Activated B cell treated with CpG ODN at 0.5 μM for 24 hours (primary cell): ENCODE measurements around the gene SYT3. TPM values are rescaled to one million over a fixed set of nuclear protein-coding genes. Genes with fewer than 3 reads are reported as not detected.
"Not testable (repeated sequence)": the region's sequence is repeated elsewhere in the genome, so short reads cannot be mapped to it uniquely, and the experiment has no call there.

Experiments used
- ATAC-seq: fragments of 200-7000 bp; cut with Tn5 transposase; one replicate; pipeline ENCODE4 v1.10.0; 2021; ENCODE audit warnings: low read depth, mild to moderate bottlenecking, moderate library complexity
- CTCF ChIA-PET: fragments of 350-600 bp; sonication (Branson Sonifier 250); formaldehyde crosslinking; loops from one replicate; lab custom pipeline; 2021; ENCODE audit warnings: antibody characterized with exemption; lab: Charles Lee
- POLR2A ChIA-PET: fragments of 350-600 bp; sonication (Branson Sonifier 250); formaldehyde crosslinking; loops from one replicate; lab custom pipeline; 2021; ENCODE audit warnings: antibody characterized with exemption; lab: Charles Lee
- DNase-seq: peaks from one replicate; pipeline ENCODE4 v3.0.0; 2022
- H3K27ac Mint-ChIP-seq: one replicate; pipeline ENCODE4 v1.8.0; 2020; ENCODE audit warnings: mixed read lengths
- H3K27me3 Mint-ChIP-seq: one replicate; pipeline ENCODE4 v1.8.0; 2021; ENCODE audit warnings: mixed read lengths
- H3K36me3 Mint-ChIP-seq: one replicate; pipeline ENCODE4 v1.8.0; 2021; ENCODE audit warnings: low read depth, mixed read lengths
- H3K4me1 Mint-ChIP-seq: one replicate; pipeline ENCODE4 v1.8.0; 2021; ENCODE audit warnings: mixed read lengths
- H3K4me3 Mint-ChIP-seq: one replicate; pipeline ENCODE4 v1.8.0; 2020; ENCODE audit warnings: mild to moderate bottlenecking, mixed read lengths
- H3K9me3 Mint-ChIP-seq: one replicate; pipeline ENCODE4 v1.8.0; 2020; ENCODE audit warnings: mixed read lengths
- CTCF ChIP-seq: fragments of 200-600 bp; IDR thresholded peaks from one replicate; pipeline ENCODE4 v1.8.0; 2022; ENCODE audit warnings: antibody characterized with exemption, mild to moderate bottlenecking
- intact Hi-C: fragments of 100-400 bp; cut with micrococcal nuclease; formaldehyde crosslinking; loops from one replicate; pipeline ENCODE4 v1.15.1; 2024
- total RNA-seq: library from RNA; stranded (reverse); gene quantifications from 2 replicates; pipeline ENCODE4 v1.2.3, GENCODE V29; 2022

SYT3 gene
- total RNA-seq, 1 donor from 2014 or later: 0.60 TPM

DNA sequence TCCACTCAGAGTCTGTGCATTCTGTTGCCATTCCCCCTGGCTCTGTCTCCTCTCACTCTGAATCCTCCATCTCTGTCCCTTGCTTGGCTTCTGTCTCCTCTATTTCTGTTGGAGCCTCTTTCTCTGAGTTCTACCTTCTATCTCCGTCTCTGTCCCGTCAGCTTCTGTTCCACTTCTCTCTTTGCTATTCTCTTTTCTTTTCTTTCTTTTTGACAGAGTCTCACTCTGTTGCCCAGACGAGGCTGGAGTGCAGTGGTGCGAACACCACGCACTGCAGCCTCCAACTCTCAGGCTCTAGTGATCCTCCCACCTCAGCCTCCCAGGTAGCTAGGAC is 37.6 kb downstream of the SYT3 start:
- TF ChIP-seq CTCF: no peak
- ChIA-PET CTCF (no interaction called here), POLR2A (no interaction called here)
- Mint-ChIP-seq H3K9me3 (no peaks in the 10 kb centered on the region), H3K4me1 (no peaks in the 10 kb centered on the region), H3K27me3 (peaks cover 34% of the 10 kb centered on the region), H3K4me3 (no peak overlapping the region), H3K36me3 (no peaks in the 10 kb centered on the region), H3K27ac (no peak overlapping the region)
- intact Hi-C loops: no loop called here
- no peak for DNase-seq
- no peak for ATAC-seq

GRCh38 chr19:50601407-50602088 is 38.1 kb downstream of the SYT3 start:
- Mint-ChIP-seq H3K36me3 (no peaks in the 10 kb centered on the region), H3K4me1 (no peaks in the 10 kb centered on the region), H3K27ac (no peak overlapping the region), H3K4me3 (no peak overlapping the region), H3K9me3 (no peaks in the 10 kb centered on the region), H3K27me3 (peaks cover 32% of the 10 kb centered on the region)
- no peak for DNase-seq
- ATAC-seq: no peak
- intact Hi-C loops: no loop called here
- CTCF ChIA-PET: no interaction called here
- POLR2A ChIA-PET: no interaction called here
- TF ChIP-seq CTCF: no peak

DNA sequence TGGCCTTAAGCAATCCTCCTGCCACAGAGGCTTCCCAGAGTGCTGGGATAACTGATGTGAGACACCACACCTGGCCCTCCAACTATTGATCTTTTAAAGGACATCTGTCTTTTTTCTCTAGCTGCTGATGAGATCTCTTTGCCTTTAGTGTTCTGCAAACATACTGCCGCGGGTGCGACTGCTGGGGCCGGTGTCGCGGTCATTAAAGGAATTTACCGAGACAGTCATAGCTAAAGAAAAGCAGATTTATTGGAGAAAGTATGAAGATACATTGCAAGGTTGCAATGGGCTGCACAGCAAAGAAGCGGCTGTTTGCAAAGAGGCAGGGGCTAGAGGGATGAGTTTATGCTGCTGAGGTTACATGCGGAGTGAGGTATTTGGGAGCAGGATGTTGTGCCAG is 40.3 kb downstream of the SYT3 start:
- H3K36me3 Mint-ChIP-seq: no peaks in the 10 kb centered on the region
- H3K4me1 Mint-ChIP-seq: no peaks in the 10 kb centered on the region
- no peaks in the 10 kb centered on the region for H3K9me3 Mint-ChIP-seq
- TF ChIP-seq CTCF: no peak
- ChIA-PET CTCF (no interaction called here), POLR2A (no interaction called here)
- intact Hi-C loops: no loop called here
- H3K4me3 Mint-ChIP-seq: no peak overlapping the region
- DNase-seq (no peak), ATAC-seq (no peak)
- H3K27me3 Mint-ChIP-seq: peaks cover 27% of the 10 kb centered on the region
- H3K27ac Mint-ChIP-seq: no peak overlapping the region

DNA sequence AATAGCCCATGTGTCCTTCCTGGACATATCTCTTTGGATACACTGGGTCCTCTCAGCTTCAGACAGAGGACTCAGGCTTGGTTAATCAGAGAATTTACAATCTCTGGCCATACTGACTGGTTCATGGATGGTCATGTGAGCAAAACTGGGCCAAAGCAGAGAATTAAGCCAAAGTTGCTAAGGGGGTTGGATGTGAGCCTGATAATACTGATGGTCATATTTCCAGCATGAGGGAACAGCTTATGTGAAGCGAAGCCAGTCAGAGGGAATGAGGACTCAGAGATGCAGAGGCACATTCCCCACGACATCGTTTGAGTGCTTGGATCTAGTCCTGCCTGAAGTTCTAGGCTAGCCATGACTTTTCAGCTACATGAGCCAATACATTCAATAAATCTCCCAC is 49.5 kb downstream of the SYT3 start:
- peaks cover 3% of the 10 kb centered on the region for H3K27me3 Mint-ChIP-seq
- intact Hi-C loops: no loop called here
- H3K4me3 Mint-ChIP-seq: no peak overlapping the region
- H3K9me3 Mint-ChIP-seq: no peaks in the 10 kb centered on the region
- H3K27ac Mint-ChIP-seq: no peak overlapping the region
- no peaks in the 10 kb centered on the region for H3K4me1 Mint-ChIP-seq
- DNase-seq (no peak), ATAC-seq (no peak)
- no peak for TF ChIP-seq CTCF
- POLR2A ChIA-PET: no interaction called here
- H3K36me3 Mint-ChIP-seq: no peaks in the 10 kb centered on the region
- CTCF ChIA-PET: no interaction called here

DNA sequence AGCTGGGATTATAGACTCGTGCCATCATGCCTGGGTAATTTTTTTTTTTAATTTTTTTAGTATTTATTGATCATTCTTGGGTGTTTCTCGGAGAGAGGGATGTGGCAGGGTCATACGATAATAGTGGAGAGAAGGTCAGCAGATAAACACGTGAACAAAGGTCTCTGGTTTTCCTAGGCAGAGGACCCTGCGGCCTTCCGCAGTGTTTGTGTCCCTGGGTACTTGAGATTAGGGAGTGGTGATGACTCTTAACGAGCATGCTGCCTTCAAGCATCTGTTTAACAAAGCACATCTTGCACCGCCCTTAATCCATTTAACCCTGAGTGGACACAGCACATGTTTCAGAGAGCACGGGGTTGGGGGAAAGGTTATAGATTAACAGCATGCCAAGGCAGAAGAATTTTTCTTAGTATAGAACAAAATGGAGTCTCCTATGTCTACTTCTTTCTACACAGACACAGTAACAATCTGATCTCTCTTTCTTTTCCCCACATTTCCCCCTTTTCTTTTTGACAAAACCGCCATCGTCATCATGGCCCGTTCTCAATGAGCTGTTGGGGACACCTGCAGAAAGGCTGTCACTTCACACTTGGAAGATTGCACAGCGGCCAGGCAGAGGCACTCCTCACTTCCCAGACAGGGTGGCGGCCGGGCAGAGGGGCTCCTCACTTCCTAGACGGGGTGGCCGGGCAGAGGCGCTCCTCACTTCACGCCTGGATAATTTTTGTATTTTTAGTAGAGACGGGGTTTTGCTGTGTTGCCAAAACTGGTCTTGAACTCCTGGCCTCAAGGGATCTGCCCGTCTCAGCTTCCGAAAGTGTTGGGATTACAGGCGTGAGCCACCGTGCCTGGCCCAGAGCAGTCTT is 57.7 kb downstream of the SYT3 start:
- POLR2A ChIA-PET, ATAC-seq, CTCF ChIA-PET, H3K27ac Mint-ChIP-seq, H3K4me3 Mint-ChIP-seq, intact Hi-C loops, H3K27me3 Mint-ChIP-seq, H3K36me3 Mint-ChIP-seq, H3K4me1 Mint-ChIP-seq, H3K9me3 Mint-ChIP-seq, DNase-seq: not testable (repeated sequence)
